MM.1S (cell line): ENCODE data around the gene GUCD1.
A peak's percentile ranks its signal among the peaks of the same experiment; 100 is the strongest.

Source experiments
- DNase-seq: peaks from one replicate; pipeline ENCODE4 v3.0.0-alpha.2; 2015
- H2AFZ ChIP-seq: fragments of 300-600 bp; sonication (generic); 2 replicates; pipeline ENCODE4 v1.6.0; 2016; ENCODE audit warnings: antibody characterized with exemption, low read length
- H3F3A ChIP-seq: fragments of 300-600 bp; sonication (generic); 2 replicates; pipeline ENCODE4 v1.6.1; 2016; ENCODE audit warnings: mild to moderate bottlenecking, antibody characterized with exemption, low read length, moderate library complexity, mixed read lengths; ENCODE audit not compliant: insufficient read depth
- H3K27ac ChIP-seq: fragments of 300-600 bp; sonication (generic); 2 replicates; pipeline ENCODE4 v1.5.1; 2016; ENCODE audit warnings: mild to moderate bottlenecking, low read length
- H3K27me3 ChIP-seq: fragments of 300-600 bp; sonication (generic); replicated peaks from 2 replicates; pipeline ENCODE4 v1.6.0; 2016; ENCODE audit warnings: low read length; ENCODE audit not compliant: insufficient read depth
- H3K36me3 ChIP-seq: fragments of 300-600 bp; sonication (generic); replicated peaks from 2 replicates; pipeline ENCODE4 v1.6.1; 2016; ENCODE audit warnings: mild to moderate bottlenecking, low read length, mixed read lengths; ENCODE audit not compliant: insufficient read depth
- H3K4me1 ChIP-seq: fragments of 300-600 bp; sonication (generic); 2 replicates; pipeline ENCODE4 v1.6.1; 2016; ENCODE audit warnings: low read length, mixed read lengths
- H3K4me2 ChIP-seq: fragments of 300-600 bp; sonication (generic); 2 replicates; pipeline ENCODE4 v1.6.0; 2016; ENCODE audit warnings: low read depth, low read length
- H3K4me3 ChIP-seq: fragments of 300-600 bp; sonication (generic); 2 replicates; pipeline ENCODE4 v1.5.1; 2016; ENCODE audit warnings: low read length, mixed read lengths
- H3K79me2 ChIP-seq: fragments of 300-600 bp; sonication (generic); 2 replicates; pipeline ENCODE4 v1.6.1; 2016; ENCODE audit warnings: mixed run types, low read length, mixed read lengths
- H3K9ac ChIP-seq: fragments of 300-600 bp; sonication (generic); 2 replicates; pipeline ENCODE4 v1.6.1; 2016; ENCODE audit warnings: low read length, mixed read lengths
- H3K9me2 ChIP-seq: fragments of 300-600 bp; sonication (generic); replicated peaks from 2 replicates; pipeline ENCODE4 v1.6.1; 2016; ENCODE audit warnings: mild to moderate bottlenecking, low read length, mixed read lengths; ENCODE audit not compliant: insufficient read depth
- H3K9me3 ChIP-seq: fragments of 300-600 bp; sonication (generic); replicated peaks from 2 replicates; pipeline ENCODE4 v1.6.1; 2016; ENCODE audit warnings: mild to moderate bottlenecking, low read length, mixed read lengths; ENCODE audit not compliant: insufficient read depth
- H4K20me1 ChIP-seq: fragments of 300-600 bp; sonication (generic); 2 replicates; pipeline ENCODE4 v1.6.1; 2016; ENCODE audit warnings: mild to moderate bottlenecking, low read length, moderate library complexity, mixed read lengths; ENCODE audit not compliant: insufficient read depth
- EZH2 ChIP-seq: fragments of 300-600 bp; sonication (generic); optimal IDR thresholded peaks from 2 replicates; pipeline ENCODE3; 2017; ENCODE audit warnings: low read depth, mild to moderate bottlenecking, antibody characterized with exemption, low read length, mixed read lengths
- EZH2phosphoT487 ChIP-seq: fragments of 300-600 bp; sonication (generic); IDR thresholded peaks from 2 replicates; pipeline ENCODE4 v1.6.1; 2018; ENCODE audit warnings: antibody characterized with exemption, low read length
- TF ChIP-seq, protein P1 (sequence below): fragments of 300-600 bp; sonication (generic); IDR thresholded peaks from 2 replicates; pipeline ENCODE4 v1.5.1; 2016; ENCODE audit warnings: antibody characterized with exemption, low read length, mixed read lengths

Gene GUCD1

DNA sequence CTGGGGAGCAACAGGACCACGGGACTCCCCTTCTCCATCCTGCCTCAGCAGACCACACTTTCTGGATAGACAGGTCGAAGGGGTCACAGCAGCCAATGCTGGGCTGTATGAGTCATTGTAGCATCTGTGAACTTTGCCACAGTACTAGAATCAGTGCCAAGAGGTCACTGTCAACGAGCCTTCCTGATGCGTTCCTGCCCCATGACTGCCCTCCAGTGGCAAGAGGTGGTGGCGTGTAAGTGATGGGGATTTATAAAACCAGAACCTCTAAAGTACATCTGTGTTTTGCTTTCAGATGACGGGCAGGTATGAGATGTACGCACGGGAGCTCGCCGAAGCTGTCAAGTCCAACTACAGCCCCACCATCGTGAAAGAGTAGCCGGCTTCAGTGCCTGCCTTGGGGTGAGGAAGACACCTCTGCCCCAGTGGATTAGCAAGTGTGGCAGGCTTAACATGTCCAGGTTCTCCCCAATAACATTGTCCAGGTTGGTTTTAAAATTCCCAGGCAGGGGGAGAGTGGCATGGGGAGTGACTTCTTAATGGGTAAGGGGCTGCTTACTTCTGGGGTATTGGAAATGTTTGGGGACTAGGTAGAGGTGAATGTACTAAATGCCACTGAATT is 29.4 kb downstream of the GUCD1 start:
- H4K20me1 ChIP-seq = no peaks in the 10 kb centered on the region
- H3K9ac ChIP-seq = no peak overlapping the region
- H3K4me2 ChIP-seq = peak overlapping the region; percentile 39; the same call in 1 of the 2 replicates
- H3K79me2 ChIP-seq = no peaks in the 10 kb centered on the region
- H3K27me3 ChIP-seq = no peaks in the 10 kb centered on the region
- H3K27ac ChIP-seq = no peak overlapping the region
- no peaks in the 10 kb centered on the region for H3K9me3 ChIP-seq
- DNase-seq = peak; percentile 86
- H3K4me1 ChIP-seq = no peaks in the 10 kb centered on the region
- H3K9me2 ChIP-seq = no peaks in the 10 kb centered on the region
- H3F3A ChIP-seq = no peaks in the 10 kb centered on the region
- H2AFZ ChIP-seq = peak overlapping the region; percentile 42; the same call in 1 of the 2 replicates
- TF ChIP-seq EZH2phosphoT487 = no peak
- TF ChIP-seq, protein P1, sequence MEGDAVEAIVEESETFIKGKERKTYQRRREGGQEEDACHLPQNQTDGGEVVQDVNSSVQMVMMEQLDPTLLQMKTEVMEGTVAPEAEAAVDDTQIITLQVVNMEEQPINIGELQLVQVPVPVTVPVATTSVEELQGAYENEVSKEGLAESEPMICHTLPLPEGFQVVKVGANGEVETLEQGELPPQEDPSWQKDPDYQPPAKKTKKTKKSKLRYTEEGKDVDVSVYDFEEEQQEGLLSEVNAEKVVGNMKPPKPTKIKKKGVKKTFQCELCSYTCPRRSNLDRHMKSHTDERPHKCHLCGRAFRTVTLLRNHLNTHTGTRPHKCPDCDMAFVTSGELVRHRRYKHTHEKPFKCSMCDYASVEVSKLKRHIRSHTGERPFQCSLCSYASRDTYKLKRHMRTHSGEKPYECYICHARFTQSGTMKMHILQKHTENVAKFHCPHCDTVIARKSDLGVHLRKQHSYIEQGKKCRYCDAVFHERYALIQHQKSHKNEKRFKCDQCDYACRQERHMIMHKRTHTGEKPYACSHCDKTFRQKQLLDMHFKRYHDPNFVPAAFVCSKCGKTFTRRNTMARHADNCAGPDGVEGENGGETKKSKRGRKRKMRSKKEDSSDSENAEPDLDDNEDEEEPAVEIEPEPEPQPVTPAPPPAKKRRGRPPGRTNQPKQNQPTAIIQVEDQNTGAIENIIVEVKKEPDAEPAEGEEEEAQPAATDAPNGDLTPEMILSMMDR = peak; percentile 93
- no peaks in the 10 kb centered on the region for H3K36me3 ChIP-seq
- H3K4me3 ChIP-seq = no peak overlapping the region

DNA sequence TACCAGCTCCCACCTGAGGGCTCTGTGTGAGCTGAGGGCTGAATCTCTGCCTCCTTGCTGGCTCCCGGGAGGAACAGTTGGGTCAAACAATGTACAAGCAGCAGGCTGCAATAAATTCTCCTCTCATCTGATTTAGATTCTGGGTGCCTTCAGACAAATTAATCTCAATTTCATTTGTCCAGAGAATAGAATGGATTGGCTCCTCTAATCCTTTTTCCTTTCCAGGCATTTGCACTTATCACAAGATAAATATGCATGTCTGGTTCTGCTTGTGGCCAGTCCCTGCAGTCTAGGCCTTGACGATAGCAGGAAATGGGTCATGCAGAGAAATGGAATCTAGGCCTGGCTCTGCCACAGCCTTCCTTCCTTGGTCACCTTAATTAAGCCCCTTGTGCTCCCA is 31.1 kb downstream of the GUCD1 start:
- Histone ChIP-seq H3K9ac (no peak overlapping the region), H2AFZ (no peak overlapping the region)

GRCh38 chr22:24521791-24522245 is 33.1 kb downstream of the GUCD1 start:
- Histone ChIP-seq H3K4me2 (peak overlapping the region; percentile 76), H3K36me3 (no peaks in the 10 kb centered on the region), H3K4me3 (peak overlapping the region; percentile 25; the same call in 1 of the 2 replicates), H3K9ac (peak overlapping the region; percentile 12; the same call in 1 of the 2 replicates), H3K79me2 (no peaks in the 10 kb centered on the region), H3K27me3 (no peaks in the 10 kb centered on the region), H3K27ac (no peak overlapping the region), H3K4me1 (no peaks in the 10 kb centered on the region), H3K9me3 (no peaks in the 10 kb centered on the region), H4K20me1 (no peaks in the 10 kb centered on the region), H3K9me2 (no peaks in the 10 kb centered on the region), H3F3A (no peaks in the 10 kb centered on the region), H2AFZ (peak overlapping the region; percentile 64)
- TF ChIP-seq EZH2 = no peak
- TF ChIP-seq, protein P1 = peak; percentile 66
- TF ChIP-seq EZH2phosphoT487 = no peak
- peak; percentile 67 for DNase-seq

More for the DNA sequence above, 31.1 kb downstream of the GUCD1 start:
- Histone ChIP-seq H3F3A (no peaks in the 10 kb centered on the region), H3K27ac (no peak overlapping the region), H3K27me3 (no peaks in the 10 kb centered on the region), H3K9me2 (no peaks in the 10 kb centered on the region), H3K4me2 (no peak overlapping the region), H3K4me3 (no peak overlapping the region), H3K79me2 (no peaks in the 10 kb centered on the region), H3K9me3 (no peaks in the 10 kb centered on the region), H4K20me1 (no peaks in the 10 kb centered on the region), H3K4me1 (no peaks in the 10 kb centered on the region), H3K36me3 (no peaks in the 10 kb centered on the region)
- DNase-seq = no peak
- no peak for TF ChIP-seq EZH2phosphoT487
- TF ChIP-seq, protein P1 = no peak
- TF ChIP-seq EZH2 = no peak
